K562 (cell line): ENCODE results near the gene GALNT17. TPM values are rescaled to one million over a fixed set of nuclear protein-coding genes. Genes with fewer than 3 reads are reported as not detected.

Experiments
- ATAC-seq: fragments of 200-7000 bp; cut with Tn5 transposase; 3 replicates; pipeline ENCODE4 v1.9.1; 2020; ENCODE audit warnings: moderate library complexity
- BruUV-seq: library from RNA; stranded (reverse); fragments of 400-500 nt; replicated peaks from 2 replicates; lab custom pipeline; 2021; lab: Mats Ljungman, UMichigan
- CTCF ChIA-PET: fragments of 300-600 bp; formaldehyde crosslinking; extraction: SDS; loops from one replicate; lab custom pipeline; 2021; ENCODE audit warnings: low intra/inter-chr PET ratio; lab: Yijun Ruan, JAX
- POLR2A ChIA-PET: fragments of 300-600, 350-650 bp; sonication (Branson Sonifier 250); formaldehyde crosslinking; extraction: SDS; loops from one replicate; lab custom pipeline; 2021; ENCODE audit warnings: antibody characterized with exemption, inconsistent platforms; lab: Yijun Ruan, JAX
- DNase-seq, 4 experiments: peaks; one replicate each; pipeline versions ENCODE4 v3.0.0 to v3.0.0-alpha.2; 2011 to 2018; ENCODE audit warnings: low spot score in 3 of 4, mixed read lengths in 3 of 4; ENCODE audit errors: extremely low read depth in 1 of 4
- FAIRE-seq: peaks from 2 replicates; lab custom pipeline; 2011; peaks lifted over from hg19 to GRCh38; lab: Jason Lieb, UNC
- H2AFZ ChIP-seq: 2 replicates; pipeline ENCODE4 v1.6.0; 2011; ENCODE audit warnings: low read depth, low read length, control low read depth, inconsistent platforms
- H3K27ac ChIP-seq: fragments of 200-600 bp; 3 replicates; pipeline ENCODE4 v1.8.0; 2011; ENCODE audit warnings: low read depth, mild to moderate bottlenecking, control low read depth, inconsistent platforms, low read length, moderate library complexity, mixed read lengths; ENCODE audit errors: extremely low read depth
- H3K27me3 ChIP-seq, 2 experiments: fragments of 300-600 bp in 1 of 2; 2 replicates in 1 of 2; 3 replicates in 1 of 2; pipeline versions ENCODE4 v1.6.0 to v1.8.0; 2011; ENCODE audit warnings: inconsistent platforms in 2 of 2, low read length in 2 of 2, mild to moderate bottlenecking in 1 of 2, mixed read lengths in 1 of 2, moderate library complexity in 1 of 2; ENCODE audit not compliant: control insufficient read depth in 2 of 2, insufficient read depth in 2 of 2
- H3K36me3 ChIP-seq: fragments of 300-600 bp; 3 replicates; pipeline ENCODE4 v1.8.0; 2011; ENCODE audit warnings: mild to moderate bottlenecking, low read length, inconsistent platforms; ENCODE audit not compliant: control insufficient read depth, insufficient read depth
- H3K4me1 ChIP-seq, 2 experiments: fragments of 200-600 bp in 1 of 2; replicated peaks in 1 of 2; 2 replicates in 1 of 2; 3 replicates in 1 of 2; pipeline versions ENCODE4 v1.5.1 to v1.8.0; 2011; ENCODE audit warnings: inconsistent platforms in 2 of 2, low read length in 2 of 2, mild to moderate bottlenecking in 1 of 2, mixed read lengths in 1 of 2, moderate library complexity in 1 of 2; ENCODE audit not compliant: control insufficient read depth in 2 of 2, insufficient read depth in 2 of 2
- H3K4me2 ChIP-seq: 2 replicates; pipeline ENCODE4 v1.6.1; 2011; ENCODE audit warnings: low read length, control low read depth, inconsistent platforms, mixed read lengths; ENCODE audit not compliant: insufficient read depth
- H3K4me3 ChIP-seq: fragments of 200-600 bp; sonication (generic), shearing (Covaris generic); 2 replicates; pipeline ENCODE4 v1.5.1; 2016; ENCODE audit warnings: control low read depth, inconsistent platforms
- H3K79me2 ChIP-seq: fragments of 200-600 bp; 3 replicates; pipeline ENCODE4 v1.8.0; 2011; ENCODE audit warnings: low read length, inconsistent platforms; ENCODE audit not compliant: control insufficient read depth, insufficient read depth
- H3K9ac ChIP-seq, 2 experiments: 2 replicates each; pipeline versions ENCODE4 v1.6.0 to v1.6.1; 2011; ENCODE audit warnings: low read depth in 2 of 2, low read length in 2 of 2, control low read depth in 1 of 2, inconsistent platforms in 1 of 2, mild to moderate bottlenecking in 1 of 2, mixed read lengths in 1 of 2; ENCODE audit not compliant: insufficient read depth in 1 of 2
- H3K9me1 ChIP-seq: one replicate; pipeline ENCODE4 v1.6.0; 2011; ENCODE audit warnings: inconsistent platforms, mild to moderate bottlenecking, low read length, moderate library complexity; ENCODE audit not compliant: control insufficient read depth, insufficient read depth
- H3K9me3 ChIP-seq: replicated peaks from 2 replicates; pipeline ENCODE4 v1.5.1; 2011; ENCODE audit warnings: low read depth, low read length, inconsistent platforms; ENCODE audit not compliant: control insufficient read depth, insufficient read depth
- H4K20me1 ChIP-seq: replicated peaks from 2 replicates; pipeline ENCODE4 v1.6.1; 2011; ENCODE audit warnings: low read length, inconsistent platforms, mixed read lengths; ENCODE audit not compliant: control insufficient read depth, insufficient read depth
- BRD9 ChIP-seq: fragments of 450-650 bp; IDR thresholded peaks from 2 replicates; pipeline ENCODE4 v1.6.1; 2018; ENCODE audit warnings: low read depth; ENCODE audit not compliant: partially characterized antibody
- ETS1 ChIP-seq: conservative IDR thresholded peaks from 2 replicates; pipeline ENCODE4 v1.6.1; 2011; ENCODE audit warnings: low read depth, mild to moderate bottlenecking, low read length; ENCODE audit not compliant: control insufficient read depth
- MGA ChIP-seq: fragments of 450-650 bp; IDR thresholded peaks from 2 replicates; pipeline ENCODE4 v1.6.1; 2016; ENCODE audit warnings: mild to moderate bottlenecking, moderate library complexity
- RUNX1 ChIP-seq: sonication (generic); IDR thresholded peaks from 2 replicates; pipeline ENCODE4 v1.6.1; 2016; ENCODE audit warnings: antibody characterized with exemption, low read depth
- ZFX ChIP-seq: sonication (generic); formaldehyde crosslinking; IDR thresholded peaks from 2 replicates; pipeline ENCODE4 v1.8.0; 2022; ENCODE audit warnings: mild to moderate bottlenecking, missing genetic modification reagents, moderate library complexity
- WGBS: fragments of 100-300 bp; shearing (Covaris generic); methylation state at CpG from one replicate; pipeline ENCODE4 v1.1.6; 2016; ENCODE audit warnings: low coverage, mixed read lengths; ENCODE audit not compliant: insufficient coverage; ENCODE audit errors: missing lambda C conversion rate; 5-methylcytosine and 5-hydroxymethylcytosine counted together
- in situ Hi-C: fragments of 300-500 bp; cut with MboI; formaldehyde crosslinking; loops from 4 replicates; pipeline ENCODE4 v1.15.0; 2018; ENCODE audit warnings: inconsistent platforms, mixed read lengths
- intact Hi-C: fragments of 100-400 bp; cut with micrococcal nuclease; formaldehyde crosslinking; loops from 2 replicates; pipeline ENCODE4 v1.14.2; 2022
- polyA plus RNA-seq, 8 experiments: library from polyadenylated mRNA; depleted of rRNA in 4 of 8; stranded (reverse) in 5 of 8; unstranded in 3 of 8; fragments of >200 nt; fragmentation: Nextera tagmentation in 2 of 8; fragmentation: Illumina TruSeq in 1 of 8; extraction: Ambion mirVana in 2 of 8; extraction: Trizol in 1 of 8; gene quantifications; 2 replicates each; pipeline versions ENCODE4 v1.2.1 to v1.2.3, GENCODE V29; 2011 to 2014; ENCODE audit warnings: inconsistent platforms in 1 of 8, missing spikeins in 1 of 8
- total RNA-seq, 7 experiments: library from RNA; depleted of rRNA in 6 of 7; stranded (reverse); fragments of >200 nt in 6 of 7; fragmentation: Illumina TruSeq in 2 of 7; extraction: Trizol in 2 of 7; gene quantifications; 2 replicates each; pipeline versions ENCODE4 v1.2.1 to v1.2.3, GENCODE V29; 2011 to 2021; ENCODE audit warnings: low replicate concordance in 1 of 7
- TF ChIP-seq, protein P1 (sequence below): sonication (generic); formaldehyde crosslinking; IDR thresholded peaks from 2 replicates; pipeline ENCODE4 v1.8.0; 2022; ENCODE audit warnings: mild to moderate bottlenecking, missing genetic modification reagents

The GALNT17 gene
- total and polyA plus RNA-seq, 9 of the 15 experiments (the other 6 are each of a cell fraction or from before 2014, with no cell fraction given): not detected

- no peaks in the 10 kb centered on the region for H3K79me2 ChIP-seq
- no peak overlapping the region for H3K27ac ChIP-seq
- H3K4me2 ChIP-seq: no peak overlapping the region
- H3K27me3 ChIP-seq: 0 out of 5 replicates have a peak, but pooled peaks cover 0 to 3% of the 10 kb centered on the region in 2 experiments
- no peaks in the 10 kb centered on the region for H3K9me1 ChIP-seq
- DNase-seq (no peak), FAIRE-seq (no peak), ATAC-seq (no peak)
- intact Hi-C loops: loop anchor here (5.0 to 10.0 kb wide), 2 partner anchors 580 to 737 kb away; no protein-coding TSS in a partner anchor
- in situ Hi-C loops: no loop called here
- 1% methylated on average over 4 of the region's 4 CpGs for WGBS
- H2AFZ ChIP-seq: no peak overlapping the region
- no peaks in the 10 kb centered on the region; the same call in 1 of the 2 replicates for H3K9me3 ChIP-seq
- no peaks in the 10 kb centered on the region for H4K20me1 ChIP-seq
- POLR2A ChIA-PET: no interaction called here
- H3K36me3 ChIP-seq: no peaks in the 10 kb centered on the region
- CTCF ChIA-PET: no interaction called here
- peaks cover 0 to 9% of the 10 kb centered on the region in 2 experiments; a peak in 1 of 5 replicates for H3K4me1 ChIP-seq
- no peak overlapping the region for H3K4me3 ChIP-seq
- no TSS peak for BruUV-seq
- H3K9ac ChIP-seq: no peak overlapping the region
- TF ChIP-seq ETS1 (no peak), RUNX1 (no peak), BRD9 (no peak), MGA (no peak), ZFX (no peak)
- TF ChIP-seq, protein P1, sequence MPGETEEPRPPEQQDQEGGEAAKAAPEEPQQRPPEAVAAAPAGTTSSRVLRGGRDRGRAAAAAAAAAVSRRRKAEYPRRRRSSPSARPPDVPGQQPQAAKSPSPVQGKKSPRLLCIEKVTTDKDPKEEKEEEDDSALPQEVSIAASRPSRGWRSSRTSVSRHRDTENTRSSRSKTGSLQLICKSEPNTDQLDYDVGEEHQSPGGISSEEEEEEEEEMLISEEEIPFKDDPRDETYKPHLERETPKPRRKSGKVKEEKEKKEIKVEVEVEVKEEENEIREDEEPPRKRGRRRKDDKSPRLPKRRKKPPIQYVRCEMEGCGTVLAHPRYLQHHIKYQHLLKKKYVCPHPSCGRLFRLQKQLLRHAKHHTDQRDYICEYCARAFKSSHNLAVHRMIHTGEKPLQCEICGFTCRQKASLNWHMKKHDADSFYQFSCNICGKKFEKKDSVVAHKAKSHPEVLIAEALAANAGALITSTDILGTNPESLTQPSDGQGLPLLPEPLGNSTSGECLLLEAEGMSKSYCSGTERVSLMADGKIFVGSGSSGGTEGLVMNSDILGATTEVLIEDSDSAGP (CRISPR knock-in tag): no peak
Observed at GRCh38 chr7:71754828-71755227, 622.9 kb downstream of the GALNT17 start.
